Right ventricle myocardium superior (tissue), 1 donor: ENCODE measurements around the gene MAP1A. TPM values are rescaled to one million over a fixed set of nuclear protein-coding genes. Genes with fewer than 3 reads are reported as not detected.
A peak's percentile ranks its signal among the peaks of the same experiment; 100 is the strongest.

Experiments
- ATAC-seq: fragments of 200-7000 bp; cut with Tn5 transposase; one replicate; pipeline ENCODE4 v1.9.1; 2020; ENCODE audit warnings: mild to moderate bottlenecking; ENCODE audit not compliant: poor library complexity
- DNase-seq: peaks from one replicate; pipeline ENCODE4 v3.0.0-alpha.2; 2020
- intact Hi-C: fragments of 100-400 bp; cut with DNase I; formaldehyde crosslinking; loops from one replicate; pipeline ENCODE4 v1.11.2; 2022
- total RNA-seq: library from RNA; stranded (reverse); fragmentation: NEBNext Ultra II Directional; extraction: Animal tissue kit (Norgen Biotek cat#: 25700); gene quantifications from one replicate; pipeline ENCODE4 v1.2.1, GENCODE V29; 2021
- donor health status: DM: no; HTN: yes; CAD: no; lungs with severe emphysema.

Gene MAP1A
- total RNA-seq, 1 donor from 2014 or later = 24.4 TPM

- intact Hi-C loops = no loop called here
- peak; percentile 2 for ATAC-seq
- peak; percentile 58 for DNase-seq
Measured at GRCh38 chr15:43509660-43510199, 7.7 kb upstream of the MAP1A start.

DNA sequence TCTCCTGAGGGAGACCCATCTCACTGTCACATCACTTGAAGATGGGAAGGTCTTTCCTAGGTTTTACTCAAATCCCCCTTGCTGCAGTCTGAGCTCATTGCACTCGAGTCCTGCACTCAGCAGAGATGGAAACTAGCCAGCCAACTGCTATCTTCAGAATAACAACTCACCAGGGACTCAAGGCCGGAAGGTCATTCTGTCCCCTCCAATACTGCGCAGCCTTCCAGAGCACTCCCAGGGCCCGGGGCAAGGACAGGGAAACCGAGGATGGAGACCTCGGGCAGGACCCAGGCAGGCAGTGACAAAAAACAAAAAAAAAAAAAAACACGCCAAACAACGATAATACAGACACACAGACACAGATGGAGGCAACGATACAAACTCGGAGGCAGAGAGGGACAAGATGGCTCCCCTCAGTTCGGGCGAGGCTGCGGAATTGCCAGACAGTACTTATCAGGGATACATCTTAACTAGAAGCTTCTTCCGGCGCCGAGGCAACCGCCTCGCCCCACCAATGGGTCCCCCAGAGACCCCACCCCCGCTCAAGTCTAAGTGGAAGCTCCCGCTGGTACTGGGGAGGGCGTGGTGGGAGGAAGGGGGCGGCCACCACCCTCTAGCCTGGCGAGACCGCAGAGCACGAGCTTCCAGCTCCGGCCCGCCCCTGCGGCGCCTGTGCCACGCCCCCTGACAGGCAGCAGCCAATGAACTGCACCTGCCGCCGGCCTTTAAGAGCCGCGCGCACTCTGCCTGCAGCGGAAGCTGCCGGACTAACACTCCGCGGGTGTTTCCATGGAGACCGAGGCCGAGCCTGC lies 7.0 kb upstream of the MAP1A start:
- intact Hi-C loops = no loop called here
- peak; percentile 99 for DNase-seq
- ATAC-seq = peak; percentile 98

GRCh38 chr15:43511012-43511885 lies 6.2 kb upstream of the MAP1A start:
- intact Hi-C loops = no loop called here

DNA sequence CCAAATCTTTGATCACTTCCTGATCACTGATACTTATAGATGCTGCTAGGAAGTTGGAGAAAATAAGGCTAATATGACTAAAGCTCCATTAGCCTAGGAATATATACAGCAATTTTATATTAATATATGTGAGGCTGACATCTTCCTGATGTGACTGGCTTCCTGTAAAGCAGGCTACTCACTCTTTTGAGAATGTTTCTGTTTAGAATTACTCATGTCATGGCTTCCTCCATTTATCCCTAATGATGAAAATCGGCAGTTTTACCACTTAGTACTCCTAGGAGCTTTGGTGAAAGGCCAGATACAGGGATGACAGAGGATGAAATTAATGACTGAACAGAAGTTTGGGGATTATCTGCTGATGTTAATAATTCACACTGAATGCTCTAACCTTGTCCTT lies 3.9 kb upstream of the MAP1A start:
- no peak for ATAC-seq
- intact Hi-C loops = no loop called here
- no peak for DNase-seq

More at GRCh38 chr15:43511012-43511885, 6.2 kb upstream of the MAP1A start:
- no peak for DNase-seq
- no peak for ATAC-seq

- intact Hi-C loops = no loop called here
- DNase-seq (peak; percentile 80), ATAC-seq (peak; percentile 2)
Measured at GRCh38 chr15:43514241-43515057, 3.0 kb upstream of the MAP1A start.

DNA sequence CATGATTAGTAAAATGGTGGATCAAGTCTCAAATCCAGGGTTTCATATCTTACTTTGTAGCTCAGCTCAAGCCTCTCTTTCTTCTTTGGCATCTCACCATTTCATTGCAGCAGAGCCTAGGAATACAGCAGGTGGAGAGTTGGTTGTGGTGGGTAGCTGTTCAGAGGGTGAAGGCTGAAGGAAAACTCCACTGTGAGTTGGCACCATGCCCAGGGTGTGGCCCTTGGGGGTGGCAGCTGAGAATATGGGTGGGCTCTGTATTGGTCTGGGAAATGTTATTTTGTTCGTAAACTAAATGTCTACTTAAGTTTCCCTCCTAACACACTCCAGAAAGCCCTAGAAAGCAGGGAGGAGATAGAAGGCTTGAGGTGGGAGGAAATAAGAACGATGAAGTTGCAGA lies 1.7 kb upstream of the MAP1A start:
- ATAC-seq = no peak
- intact Hi-C loops = no loop called here
- no peak for DNase-seq

DNA sequence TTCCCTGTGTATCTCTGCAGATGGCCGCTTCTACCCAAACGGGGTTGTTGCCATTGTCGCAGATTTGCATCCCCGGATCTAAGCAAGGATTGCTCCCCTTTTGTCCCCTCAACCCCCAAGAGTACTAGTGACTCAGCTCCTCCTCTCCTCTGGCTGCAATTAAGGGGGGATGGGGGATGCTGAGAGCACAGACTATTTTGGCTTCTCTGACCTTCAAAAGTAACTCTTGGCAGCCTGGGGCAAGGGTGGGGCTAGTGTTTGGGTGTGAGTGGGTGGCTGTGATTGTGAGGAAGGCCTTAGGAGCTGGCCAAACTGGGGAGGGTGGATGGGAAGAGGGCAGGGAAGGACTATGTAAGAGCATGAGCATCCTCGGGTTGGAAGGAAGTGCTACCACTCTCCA lies 1.2 kb upstream of the MAP1A start:
- DNase-seq = peak; percentile 68
- intact Hi-C loops = no loop called here
- ATAC-seq = peak; percentile 56

GRCh38 chr15:43516801-43517353 lies 531 bp upstream of the MAP1A start:
- ATAC-seq (no peak), DNase-seq (no peak)
- intact Hi-C loops = no loop called here

DNA sequence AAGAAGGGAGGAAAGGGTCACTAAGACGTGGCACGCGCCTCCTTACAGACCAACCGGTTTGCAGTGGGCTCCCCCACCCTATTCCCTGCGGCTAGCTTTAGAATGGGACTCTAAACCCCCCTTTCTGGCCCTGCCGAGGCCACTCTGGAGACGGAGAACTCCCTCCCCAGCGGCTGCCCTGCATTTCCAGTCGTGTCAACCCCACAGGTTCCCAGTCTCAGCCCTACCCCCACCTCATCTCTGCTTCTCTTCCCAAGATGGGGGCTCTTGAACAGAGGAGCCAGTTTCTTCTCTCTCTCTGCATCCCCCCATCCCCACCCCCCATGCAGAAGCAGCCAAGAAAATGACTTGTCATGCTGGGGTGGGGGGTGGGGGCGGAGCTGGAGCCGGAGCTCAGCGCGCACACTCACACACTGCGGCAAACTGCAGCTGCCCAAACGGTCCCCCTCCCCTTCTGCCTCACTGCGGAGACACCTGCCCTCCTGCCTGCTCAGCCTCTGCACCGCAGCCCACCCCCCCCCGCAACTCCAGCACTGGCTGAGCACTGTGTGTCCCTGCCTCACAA lies 871 bp downstream of the MAP1A start:
- intact Hi-C loops = no loop called here
- peak; percentile 26 for ATAC-seq
- no peak for DNase-seq

GRCh38 chr15:43519196-43519595 lies 1.8 kb downstream of the MAP1A start:
- DNase-seq (no peak), ATAC-seq (no peak)
- intact Hi-C loops = no loop called here

DNA sequence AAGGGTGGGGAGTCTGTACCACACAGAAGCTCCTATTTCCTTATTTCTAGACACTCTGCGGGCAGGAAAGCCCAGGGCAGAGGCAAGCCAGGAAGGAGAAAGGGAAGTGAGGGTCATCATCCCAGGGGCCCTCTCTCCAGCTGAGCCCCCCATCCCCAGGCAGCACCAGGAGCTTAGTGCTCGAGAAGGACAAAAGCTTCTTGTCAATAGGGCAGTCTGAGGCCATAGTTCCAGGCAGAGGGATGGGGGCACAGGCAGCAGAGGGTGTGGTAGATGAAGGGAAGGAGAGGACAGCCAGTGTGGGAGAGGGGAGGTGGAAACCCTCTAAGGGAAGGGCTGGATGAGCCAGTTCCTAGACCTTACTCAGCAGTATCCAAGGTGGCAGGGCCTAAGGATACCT lies 2.7 kb downstream of the MAP1A start:
- ATAC-seq (no peak), DNase-seq (no peak)
- intact Hi-C loops = no loop called here

GRCh38 chr15:43521419-43521818 lies 4.0 kb downstream of the MAP1A start:
- no peak for ATAC-seq
- DNase-seq = no peak
- intact Hi-C loops = no loop called here

DNA sequence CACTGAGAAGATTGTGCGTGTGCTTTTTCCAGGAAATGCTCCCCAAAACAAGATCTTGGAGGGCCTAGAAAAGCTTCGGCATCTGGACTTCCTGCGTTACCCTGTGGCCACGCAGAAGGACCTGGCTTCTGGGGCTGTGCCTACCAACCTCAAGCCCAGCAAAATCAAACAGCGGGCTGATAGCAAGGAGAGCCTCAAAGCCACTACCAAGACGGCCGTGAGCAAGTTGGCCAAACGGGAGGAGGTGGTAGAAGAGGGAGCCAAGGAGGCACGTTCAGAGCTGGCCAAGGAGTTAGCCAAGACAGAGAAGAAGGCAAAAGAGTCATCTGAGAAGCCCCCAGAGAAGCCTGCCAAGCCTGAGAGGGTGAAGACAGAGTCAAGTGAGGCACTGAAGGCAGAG lies 4.8 kb downstream of the MAP1A start:
- ATAC-seq (no peak), DNase-seq (no peak)
- intact Hi-C loops = no loop called here

- no peak for ATAC-seq
- intact Hi-C loops = no loop called here
Measured at GRCh38 chr15:43523646-43524045, 6.2 kb downstream of the MAP1A start.

GRCh38 chr15:43524254-43524845 lies 6.9 kb downstream of the MAP1A start:
- ATAC-seq (no peak), DNase-seq (no peak)
- intact Hi-C loops = no loop called here

More at GRCh38 chr15:43523646-43524045, 6.2 kb downstream of the MAP1A start:
- no peak for DNase-seq

GRCh38 chr15:43525131-43525530 lies 7.7 kb downstream of the MAP1A start:
- intact Hi-C loops = no loop called here
- no peak for ATAC-seq
- no peak for DNase-seq

DNA sequence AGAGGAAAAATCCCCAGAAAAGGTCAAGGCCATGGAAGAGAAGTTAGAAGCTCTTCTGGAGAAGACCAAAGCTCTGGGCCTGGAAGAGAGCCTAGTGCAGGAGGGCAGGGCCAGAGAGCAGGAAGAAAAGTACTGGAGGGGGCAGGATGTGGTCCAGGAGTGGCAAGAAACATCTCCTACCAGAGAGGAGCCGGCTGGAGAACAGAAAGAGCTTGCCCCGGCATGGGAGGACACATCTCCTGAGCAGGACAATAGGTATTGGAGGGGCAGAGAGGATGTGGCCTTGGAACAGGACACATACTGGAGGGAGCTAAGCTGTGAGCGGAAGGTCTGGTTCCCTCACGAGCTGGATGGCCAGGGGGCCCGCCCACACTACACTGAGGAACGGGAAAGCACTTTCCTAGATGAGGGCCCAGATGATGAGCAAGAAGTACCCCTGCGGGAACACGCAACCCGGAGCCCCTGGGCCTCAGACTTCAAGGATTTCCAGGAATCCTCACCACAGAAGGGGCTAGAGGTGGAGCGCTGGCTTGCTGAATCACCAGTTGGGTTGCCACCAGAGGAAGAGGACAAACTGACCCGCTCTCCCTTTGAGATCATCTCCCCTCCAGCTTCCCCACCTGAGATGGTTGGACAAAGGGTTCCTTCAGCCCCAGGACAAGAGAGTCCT lies 9.0 kb downstream of the MAP1A start:
- DNase-seq (no peak), ATAC-seq (no peak)
- intact Hi-C loops = no loop called here
